ENCODE data around the gene OPTN.

DNA sequence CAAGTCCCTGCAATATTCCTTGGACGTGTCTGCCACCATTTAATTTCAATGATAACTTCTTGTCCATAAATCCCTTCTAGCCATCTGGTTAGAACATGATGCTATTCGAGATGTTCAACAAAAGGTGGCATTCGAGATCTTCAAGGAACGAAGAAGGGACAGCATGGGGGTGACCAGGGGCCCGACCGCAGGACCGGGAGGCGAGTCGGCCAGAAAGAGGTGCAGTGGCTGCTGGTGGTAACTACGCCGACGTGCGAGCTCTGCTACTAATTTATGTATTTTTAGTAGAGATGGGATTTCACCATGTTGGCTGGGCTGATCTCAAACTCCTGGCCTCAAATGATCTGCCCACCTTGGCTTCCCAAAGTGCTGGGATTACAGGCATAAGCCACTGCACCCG lies 4.7 kb downstream of the OPTN start:
- no peak for TF ChIP-seq CTCF (IDR thresholded peaks at IDR 0.05)
- TF ChIP-seq POLR2A (IDR thresholded peaks at IDR 0.05; ENCODE audit: low read depth), result no peak
- no peak for TF ChIP-seq POLR2AphosphoS5 (IDR thresholded peaks at IDR 0.05)

Measured in esophagus muscularis mucosa (tissue), 3 donors.